Neuronal stem cell (in vitro differentiated cells): ENCODE results near the gene CASK.

ENCODE experiments used
- DNase-seq: peaks from one replicate; pipeline ENCODE4 v3.0.0-alpha.2; 2013; ENCODE audit warnings: low spot score
- H2AFZ ChIP-seq: one replicate; pipeline ENCODE4 v1.6.1; 2013; ENCODE audit warnings: mild to moderate bottlenecking, low read length, inconsistent platforms
- H2AK5ac ChIP-seq: 2 replicates; pipeline ENCODE4 v1.6.1; 2013; ENCODE audit warnings: low read depth, mild to moderate bottlenecking, inconsistent platforms, low read length, moderate library complexity, mixed read lengths
- H2BK120ac ChIP-seq: 2 replicates; pipeline ENCODE4 v1.6.1; 2013; ENCODE audit warnings: low read depth, mild to moderate bottlenecking, inconsistent platforms, low read length, moderate library complexity, mixed read lengths
- H2BK12ac ChIP-seq: one replicate; pipeline ENCODE4 v1.6.1; 2013; ENCODE audit warnings: low read length, inconsistent platforms
- H2BK15ac ChIP-seq: 2 replicates; pipeline ENCODE4 v1.6.1; 2013; ENCODE audit warnings: mild to moderate bottlenecking, low read length, inconsistent platforms, mixed read lengths
- H2BK5ac ChIP-seq: one replicate; pipeline ENCODE4 v1.6.1; 2013; ENCODE audit warnings: inconsistent platforms, mild to moderate bottlenecking, low read length, moderate library complexity
- H3K14ac ChIP-seq: one replicate; pipeline ENCODE4 v1.6.1; 2013; ENCODE audit warnings: low read length, inconsistent platforms
- H3K18ac ChIP-seq: 2 replicates; pipeline ENCODE4 v1.6.1; 2013; ENCODE audit warnings: low read length, inconsistent platforms
- H3K23ac ChIP-seq: 2 replicates; pipeline ENCODE4 v1.6.1; 2013; ENCODE audit warnings: low read depth, mild to moderate bottlenecking, mixed read lengths, low read length, inconsistent platforms; ENCODE audit not compliant: poor library complexity
- H3K27ac ChIP-seq: replicated peaks from 3 replicates; pipeline ENCODE4 v1.5.1; 2013; ENCODE audit warnings: low read length, inconsistent platforms
- H3K27me3 ChIP-seq, 3 experiments: 2 replicates each; pipeline ENCODE4 v1.6.1; 2013; ENCODE audit warnings: low read length in 3 of 3, mild to moderate bottlenecking in 2 of 3, inconsistent platforms in 1 of 3, low read depth in 1 of 3, mixed read lengths in 1 of 3, moderate library complexity in 1 of 3; ENCODE audit not compliant: control insufficient read depth in 3 of 3, insufficient read depth in 3 of 3
- H3K36me3 ChIP-seq, 2 donors: replicated peaks in 1 of 2; 2 replicates each; pipeline ENCODE4 v1.6.1; 2013; ENCODE audit warnings: low read length in 2 of 2; ENCODE audit not compliant: control insufficient read depth in 2 of 2, insufficient read depth in 2 of 2
- H3K4ac ChIP-seq: 2 replicates; pipeline ENCODE4 v1.6.1; 2013; ENCODE audit warnings: inconsistent platforms, mild to moderate bottlenecking, low read length, moderate library complexity
- H3K4me1 ChIP-seq, 2 donors: 1 replicate in 1 of 2; 2 replicates in 1 of 2; pipeline ENCODE4 v1.6.1; 2013; ENCODE audit warnings: low read length in 2 of 2, low read depth in 1 of 2; ENCODE audit not compliant: control insufficient read depth in 2 of 2, insufficient read depth in 1 of 2
- H3K4me2 ChIP-seq: one replicate; pipeline ENCODE4 v1.6.1; 2013; ENCODE audit warnings: mild to moderate bottlenecking, low read length, inconsistent platforms; ENCODE audit not compliant: insufficient read depth, poor library complexity, severe bottlenecking
- H3K4me3 ChIP-seq, 2 donors: 2 replicates each; pipeline ENCODE4 v1.5.1; 2013; ENCODE audit warnings: low read length in 2 of 2, mild to moderate bottlenecking in 2 of 2, inconsistent platforms in 1 of 2, moderate library complexity in 1 of 2
- H3K79me1 ChIP-seq: one replicate; pipeline ENCODE4 v1.6.1; 2013; ENCODE audit warnings: low read depth, mild to moderate bottlenecking, inconsistent platforms, low read length, moderate library complexity
- H3K9ac ChIP-seq: one replicate; pipeline ENCODE4 v1.6.1; 2013; ENCODE audit warnings: mild to moderate bottlenecking, low read depth, low read length, inconsistent platforms; ENCODE audit not compliant: poor library complexity
- H3K9me3 ChIP-seq, 2 donors: replicated peaks in 1 of 2; 2 replicates each; pipeline versions ENCODE3 to v1.6.1; 2013; ENCODE audit warnings: low read length in 2 of 2, mild to moderate bottlenecking in 2 of 2, inconsistent platforms in 1 of 2, low read depth in 1 of 2, mixed read lengths in 1 of 2, moderate library complexity in 1 of 2; ENCODE audit not compliant: control insufficient read depth in 2 of 2, insufficient read depth in 1 of 2
- H4K8ac ChIP-seq: one replicate; pipeline ENCODE4 v1.6.1; 2013; ENCODE audit warnings: low read depth, mild to moderate bottlenecking, inconsistent platforms, low read length, moderate library complexity
- H4K91ac ChIP-seq: one replicate; pipeline ENCODE4 v1.6.1; 2013; ENCODE audit warnings: low read length, low read depth, mild to moderate bottlenecking, inconsistent platforms; ENCODE audit not compliant: poor library complexity
- WGBS, 2 donors: extraction: QIAGEN DNeasy Blood & Tissue Kit; methylation state at CpG; one replicate each; pipeline ENCODE4 v1.1.7; 2013; ENCODE audit warnings: missing lambda C conversion rate in 2 of 2, mixed read lengths in 1 of 2; ENCODE audit not compliant: insufficient read length in 2 of 2, insufficient replicate concordance in 1 of 2; ENCODE audit errors: extremely low coverage in 2 of 2; 5-methylcytosine and 5-hydroxymethylcytosine counted together

The CASK gene

DNA sequence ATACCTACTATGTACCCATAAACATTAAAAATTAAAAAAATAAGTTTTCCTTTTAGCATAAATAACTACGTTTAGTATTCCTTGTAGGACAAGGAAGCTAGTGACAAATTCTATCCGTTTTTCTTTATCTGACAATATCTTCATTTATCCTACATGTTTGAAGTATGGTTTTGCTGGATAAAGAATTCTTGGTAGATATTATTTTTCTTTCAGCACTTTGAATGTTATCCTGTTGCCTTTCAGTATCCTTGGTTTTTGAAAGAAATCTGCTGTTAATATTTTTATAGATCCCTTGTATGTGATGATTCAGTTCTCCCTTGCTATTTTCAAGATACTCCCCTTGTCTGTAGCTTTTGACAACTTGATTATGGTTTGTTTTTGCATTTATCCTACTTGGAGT lies 76.6 kb downstream of the CASK start:
- no peaks in the 10 kb centered on the region for H3K79me1 ChIP-seq
- no peak overlapping the region for H3K23ac ChIP-seq
- no peak overlapping the region for H4K91ac ChIP-seq
- H3K18ac ChIP-seq, result no peak overlapping the region
- no peaks in the 10 kb centered on the region for H3K4me1 ChIP-seq
- no CpG with 5 or more reads among the region's 2 CpGs for WGBS, 2 donors
- H3K27ac ChIP-seq, result no peak overlapping the region
- no peak overlapping the region for H3K14ac ChIP-seq
- H2BK15ac ChIP-seq, result no peak overlapping the region
- no peak for DNase-seq
- no peak overlapping the region for H3K4me3 ChIP-seq
- no peak overlapping the region for H3K9ac ChIP-seq
- peaks cover 4 to 15% of the 10 kb centered on the region in 2 donors for H3K36me3 ChIP-seq
- H4K8ac ChIP-seq, result no peak overlapping the region
- no peak overlapping the region for H2BK120ac ChIP-seq
- H2AFZ ChIP-seq, result no peak overlapping the region
- H3K4ac ChIP-seq, result no peak overlapping the region
- no peak overlapping the region for H2BK12ac ChIP-seq
- no peak overlapping the region for H2AK5ac ChIP-seq
- H3K9me3 ChIP-seq, result peaks cover 3 to 30% of the 10 kb centered on the region in 2 donors
- no peak overlapping the region for H2BK5ac ChIP-seq
- H3K4me2 ChIP-seq, result no peak overlapping the region
- no peaks in the 10 kb centered on the region for H3K27me3 ChIP-seq

DNA sequence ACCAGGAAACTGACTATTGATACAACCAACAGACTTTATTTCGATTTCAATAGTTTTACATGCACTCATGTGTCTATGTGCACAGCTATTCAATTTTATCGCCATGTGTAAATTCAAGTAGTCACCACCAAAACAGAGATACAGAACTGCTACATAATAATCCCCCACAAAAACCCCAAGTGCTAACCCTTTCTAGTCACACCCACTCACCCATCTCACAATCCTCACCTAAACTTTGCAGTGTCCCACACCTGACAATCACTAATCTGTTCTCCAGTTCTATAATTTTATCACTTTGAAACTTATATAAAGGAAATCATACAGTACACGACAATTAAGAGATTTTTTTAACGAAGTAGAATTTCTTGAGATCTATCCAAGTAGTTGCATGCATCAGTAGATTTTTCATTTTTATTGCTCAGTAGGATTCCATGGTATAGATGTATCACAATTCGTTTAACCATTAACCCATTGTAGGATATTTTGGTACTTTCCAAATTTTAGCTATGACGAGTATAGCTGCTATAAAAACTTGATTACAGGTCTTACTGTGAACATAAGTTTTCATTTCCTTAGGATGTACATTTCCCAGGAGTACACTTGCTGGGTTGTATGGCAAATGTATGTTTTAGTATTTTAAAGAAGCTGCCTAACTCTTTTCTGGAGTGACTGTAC lies 85.9 kb downstream of the CASK start:
- Histone ChIP-seq H2AFZ (no peak overlapping the region), H3K4ac (no peak overlapping the region), H3K9me3 (peaks cover 0 to 4% of the 10 kb centered on the region in 2 donors), H3K27me3 (no peaks in the 10 kb centered on the region), H3K36me3 (no peaks in the 10 kb centered on the region), H3K4me3 (no peak overlapping the region), H3K4me2 (no peak overlapping the region), H2AK5ac (no peak overlapping the region), H3K18ac (no peak overlapping the region), H4K8ac (no peak overlapping the region), H3K23ac (no peak overlapping the region), H4K91ac (no peak overlapping the region), H3K27ac (no peak overlapping the region), H3K14ac (no peak overlapping the region), H3K79me1 (peaks cover 1% of the 10 kb centered on the region), H3K4me1 (no peaks in the 10 kb centered on the region), H2BK120ac (no peak overlapping the region), H2BK12ac (no peak overlapping the region), H2BK5ac (no peak overlapping the region), H2BK15ac (no peak overlapping the region), H3K9ac (no peak overlapping the region)
- WGBS, 2 donors, result no CpG with 5 or more reads among the region's 6 CpGs
- DNase-seq, result no peak

DNA sequence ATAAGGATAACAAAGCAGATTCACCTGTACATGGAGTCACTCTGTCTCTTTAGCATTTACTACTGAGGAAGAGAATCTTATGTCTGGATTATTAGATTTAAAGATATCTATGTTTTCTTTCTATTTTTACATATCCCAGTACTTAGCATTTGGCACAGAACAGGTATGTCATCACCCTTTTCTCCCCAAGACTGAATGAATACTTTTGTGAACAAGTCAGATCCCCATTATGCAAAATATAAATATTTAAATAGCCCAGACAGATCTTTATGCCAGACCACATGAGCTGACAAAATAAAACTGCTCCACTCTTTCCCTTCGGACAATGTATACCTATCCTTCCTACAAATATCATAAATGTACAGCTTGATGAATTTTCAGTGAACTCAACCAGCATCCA lies 94.5 kb downstream of the CASK start:
- Histone ChIP-seq H2AK5ac (no peak overlapping the region), H2BK12ac (no peak overlapping the region), H2BK15ac (no peak overlapping the region), H3K9ac (no peak overlapping the region), H3K4me1 (no peaks in the 10 kb centered on the region), H3K27ac (no peak overlapping the region), H3K4ac (no peak overlapping the region), H4K91ac (no peak overlapping the region), H3K4me2 (no peak overlapping the region), H4K8ac (no peak overlapping the region), H3K18ac (no peak overlapping the region), H3K79me1 (no peaks in the 10 kb centered on the region), H3K9me3 (no peaks in the 10 kb centered on the region), H3K36me3 (no peaks in the 10 kb centered on the region), H2BK5ac (no peak overlapping the region), H3K27me3 (no peaks in the 10 kb centered on the region), H2BK120ac (no peak overlapping the region), H3K14ac (no peak overlapping the region), H3K23ac (no peak overlapping the region), H3K4me3 (no peak overlapping the region), H2AFZ (no peak overlapping the region)
- WGBS, 2 donors, result no CpG with 5 or more reads among the region's 1 CpG
- DNase-seq, result no peak

DNA sequence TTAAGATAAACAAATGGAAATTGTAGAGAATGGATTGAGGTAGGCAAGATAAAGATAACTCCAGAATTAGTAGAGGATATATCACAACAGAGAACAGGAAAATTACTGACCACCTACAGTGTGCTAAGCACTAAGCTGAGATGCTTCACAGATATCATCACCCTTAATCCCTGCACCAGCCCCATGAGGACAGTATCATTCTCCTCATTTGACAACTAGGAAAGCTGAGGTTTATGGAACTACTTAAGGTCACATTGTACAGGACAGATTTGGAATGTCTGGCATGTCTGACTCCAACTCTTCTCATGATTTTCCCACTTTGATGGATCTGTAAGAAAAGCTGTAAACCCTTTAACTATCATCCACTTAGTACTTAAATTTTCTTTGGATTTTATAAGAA lies 95.5 kb downstream of the CASK start:
- Histone ChIP-seq H3K36me3 (no peaks in the 10 kb centered on the region), H4K8ac (no peak overlapping the region), H3K23ac (no peak overlapping the region), H2BK120ac (no peak overlapping the region), H3K9me3 (no peaks in the 10 kb centered on the region), H3K4me3 (no peak overlapping the region), H3K27me3 (no peaks in the 10 kb centered on the region), H2BK5ac (no peak overlapping the region), H3K4me2 (no peak overlapping the region), H2BK15ac (no peak overlapping the region), H3K4me1 (no peaks in the 10 kb centered on the region), H3K14ac (no peak overlapping the region), H3K9ac (no peak overlapping the region), H3K27ac (no peak overlapping the region), H3K18ac (no peak overlapping the region), H2AFZ (no peak overlapping the region), H3K4ac (no peak overlapping the region), H2AK5ac (no peak overlapping the region), H3K79me1 (no peaks in the 10 kb centered on the region), H4K91ac (no peak overlapping the region), H2BK12ac (no peak overlapping the region)
- no peak for DNase-seq
